OCI-LY3 (cell line): ENCODE data around the gene GAK.

ENCODE experiments used
- H2AFZ ChIP-seq: fragments of 200-600, 300-600 bp; shearing (Covaris generic); 2 replicates; pipeline ENCODE4 v1.6.0; 2014; ENCODE audit warnings: antibody characterized with exemption, low read depth, low read length
- H3K27ac ChIP-seq: fragments of 200-600, 300-600 bp; sonication (generic); 2 replicates; pipeline ENCODE4 v1.5.1; 2014; ENCODE audit warnings: mild to moderate bottlenecking, low read length, moderate library complexity, mixed read lengths
- H3K27me3 ChIP-seq: fragments of 200-600, 300-600 bp; sonication (generic); 2 replicates; pipeline ENCODE4 v1.6.1; 2014; ENCODE audit warnings: low read depth, low read length, mixed read lengths
- H3K36me3 ChIP-seq: fragments of 200-600, 300-600 bp; sonication (generic); replicated peaks from 2 replicates; pipeline ENCODE3; 2014; ENCODE audit warnings: low read depth, low read length, mixed read lengths
- H3K4me1 ChIP-seq: fragments of 300-600, 200-600 bp; sonication (generic); 2 replicates; pipeline ENCODE4 v1.6.1; 2014; ENCODE audit warnings: low read length, mixed read lengths
- H3K4me2 ChIP-seq: fragments of 200-600, 300-600 bp; sonication (generic); 2 replicates; pipeline ENCODE4 v1.6.1; 2014; ENCODE audit warnings: low read length, mixed read lengths
- H3K4me3 ChIP-seq: fragments of 300-600, 200-600 bp; sonication (generic); 2 replicates; pipeline ENCODE4 v1.5.1; 2014; ENCODE audit warnings: antibody characterized with exemption, mild to moderate bottlenecking, low read length, moderate library complexity
- H3K79me2 ChIP-seq: fragments of 300-600, 200-600 bp; shearing (Covaris generic); 2 replicates; pipeline ENCODE4 v1.6.1; 2014; ENCODE audit warnings: mild to moderate bottlenecking, low read length, mixed read lengths
- H3K9ac ChIP-seq: fragments of 300-600, 200-600 bp; shearing (Covaris generic); 2 replicates; pipeline ENCODE4 v1.6.0; 2014; ENCODE audit warnings: mild to moderate bottlenecking, low read length, moderate library complexity
- H3K9me3 ChIP-seq: fragments of 200-600, 300-600 bp; shearing (Covaris generic); 2 replicates; pipeline ENCODE4 v1.6.1; 2014; ENCODE audit warnings: low read length, mixed read lengths; ENCODE audit not compliant: insufficient read depth
- H4K20me1 ChIP-seq: fragments of 200-600, 300-600 bp; sonication (generic); 2 replicates; pipeline ENCODE4 v1.6.1; 2016; ENCODE audit warnings: low read length, mixed read lengths; ENCODE audit not compliant: insufficient read depth
- CTCF ChIP-seq: fragments of 200-600, 300-600 bp; sonication (generic); IDR thresholded peaks from 2 replicates; pipeline ENCODE4 v1.5.1; 2014; ENCODE audit warnings: antibody characterized with exemption, low read length, low read depth
- EZH2phosphoT487 ChIP-seq: fragments of 200-600 bp; shearing (Covaris generic); IDR thresholded peaks from 2 replicates; pipeline ENCODE4 v1.6.1; 2018; ENCODE audit warnings: antibody characterized with exemption, mixed run types, low read depth

Gene GAK

GRCh38 chr4:801436-802124 lies 130.5 kb downstream of the GAK start:
- Histone ChIP-seq H3K79me2 (no peaks in the 10 kb centered on the region), H3K27me3 (peaks cover 6% of the 10 kb centered on the region; the same call in 1 of the 2 replicates), H3K9ac (no peak overlapping the region), H3K4me2 (no peak overlapping the region), H3K4me1 (peaks cover 12% of the 10 kb centered on the region), H3K4me3 (no peak overlapping the region), H3K9me3 (no peaks in the 10 kb centered on the region), H3K27ac (no peak overlapping the region), H4K20me1 (no peaks in the 10 kb centered on the region), H2AFZ (no peak overlapping the region), H3K36me3 (no peaks in the 10 kb centered on the region)
- no peak for TF ChIP-seq CTCF
- TF ChIP-seq EZH2phosphoT487: no peak
